ENCODE results near the gene KRTAP20-4.

KRTAP20-4 gene

DNA sequence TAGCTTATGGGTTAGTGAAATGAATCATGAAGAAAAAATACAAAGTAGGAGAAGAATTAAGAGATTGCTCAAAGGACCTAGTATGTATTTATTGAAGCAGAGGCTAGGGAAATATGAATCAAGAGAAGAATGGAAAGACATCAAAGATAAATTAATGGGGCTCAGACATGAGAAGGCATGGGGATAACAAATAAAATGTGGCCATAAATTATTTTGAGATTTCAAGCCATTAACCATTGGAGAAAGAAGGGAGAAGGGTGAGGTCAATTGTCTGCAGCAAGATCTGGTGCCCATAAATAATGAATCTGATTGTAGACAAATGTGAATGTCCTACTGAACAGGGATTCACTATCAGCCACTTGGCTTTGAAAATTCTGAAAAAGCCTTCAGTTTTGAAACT, 32.5 kb downstream of the KRTAP20-4 start:
- no peak for DNase-seq

- no peak for DNase-seq
These were observed 48.3 kb downstream of the KRTAP20-4 start for GRCh38 chr21:30668776-30669175.
